GM19372 (cell line): ENCODE measurements around the gene HOXD9.

Experiments
- ATAC-seq: cut with Tn5 transposase; IDR thresholded peaks from one replicate; pipeline ENCODE4 v1.9.1; 2021; ENCODE audit warnings: mild to moderate bottlenecking, low read depth, moderate library complexity; ENCODE audit not compliant: unreplicated experiment

Gene HOXD9

DNA sequence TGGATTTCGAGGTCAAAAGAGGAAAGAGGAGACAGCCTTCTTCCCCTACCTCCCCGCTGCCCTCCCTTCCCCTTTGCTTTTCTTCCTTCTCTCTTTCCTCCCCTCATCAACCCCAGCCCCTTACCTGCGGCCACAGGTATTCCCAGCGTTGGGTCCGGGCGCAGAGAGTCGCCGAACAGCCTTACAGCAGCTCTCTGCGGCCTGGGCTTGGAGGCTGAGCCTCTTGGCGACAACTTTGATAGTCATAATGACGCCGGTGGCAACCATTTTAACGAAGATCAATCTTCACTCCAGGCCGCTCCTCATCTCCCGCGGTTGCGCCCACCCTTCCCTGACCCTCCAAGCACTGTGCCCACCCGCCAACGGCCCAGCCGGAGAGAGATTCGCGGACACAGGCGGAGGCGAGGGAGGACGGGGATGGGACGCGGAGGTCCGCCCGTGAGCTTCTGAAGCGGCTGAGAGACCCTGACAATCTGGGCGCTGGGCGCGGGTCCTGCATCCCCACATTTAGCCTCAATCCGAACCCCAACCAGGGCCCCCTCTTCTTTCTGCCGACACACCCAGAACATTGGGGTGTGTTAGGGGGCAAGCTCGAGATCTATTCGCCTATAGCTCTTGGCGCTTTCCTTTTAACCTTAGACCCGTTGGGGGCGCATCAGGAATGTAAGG, 37.3 kb upstream of the HOXD9 start:
- no peak for ATAC-seq

DNA sequence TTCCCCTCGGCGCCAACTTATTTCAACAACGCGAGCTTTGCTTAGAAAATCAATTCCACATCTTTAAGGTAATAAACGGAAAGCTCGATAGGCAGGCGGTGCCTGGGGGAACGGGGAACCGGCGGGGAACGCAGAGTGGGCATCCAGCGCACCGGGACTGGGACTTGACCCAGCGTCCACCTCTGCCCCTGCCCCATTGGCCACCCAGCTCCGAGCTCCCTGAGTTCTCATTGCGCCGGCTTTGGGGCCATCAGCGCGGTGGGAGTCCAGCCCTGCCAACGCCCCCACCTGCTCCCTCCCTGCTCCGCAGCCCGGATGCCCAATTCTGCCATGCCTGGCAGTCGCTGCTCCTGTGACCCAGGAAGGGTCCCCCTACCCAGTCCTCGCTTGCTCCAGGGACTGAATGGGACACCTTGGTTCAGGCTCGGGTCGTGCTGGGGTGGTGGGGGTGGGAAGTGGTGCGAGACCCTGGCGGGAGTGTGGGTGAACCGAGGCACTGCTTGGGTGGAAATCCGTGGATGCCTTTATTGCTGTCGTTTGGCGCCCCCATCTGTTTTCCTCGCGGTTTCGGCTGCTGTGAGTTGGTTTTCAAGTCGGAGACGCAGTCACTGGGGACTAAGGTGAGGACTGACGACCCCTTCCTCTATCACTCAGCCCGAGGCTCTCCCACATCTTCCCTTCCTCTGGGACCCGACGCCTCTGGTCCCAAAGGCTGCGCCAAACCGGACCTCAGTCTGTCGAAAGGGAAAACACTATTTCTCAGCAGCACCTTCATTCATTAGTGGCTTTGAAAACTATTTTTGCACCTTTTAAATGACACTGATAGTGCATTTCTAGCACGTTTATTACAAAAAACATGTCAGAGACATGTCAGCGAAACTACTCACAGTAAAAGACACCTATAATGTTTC, 36.4 kb upstream of the HOXD9 start:
- no peak for ATAC-seq

DNA sequence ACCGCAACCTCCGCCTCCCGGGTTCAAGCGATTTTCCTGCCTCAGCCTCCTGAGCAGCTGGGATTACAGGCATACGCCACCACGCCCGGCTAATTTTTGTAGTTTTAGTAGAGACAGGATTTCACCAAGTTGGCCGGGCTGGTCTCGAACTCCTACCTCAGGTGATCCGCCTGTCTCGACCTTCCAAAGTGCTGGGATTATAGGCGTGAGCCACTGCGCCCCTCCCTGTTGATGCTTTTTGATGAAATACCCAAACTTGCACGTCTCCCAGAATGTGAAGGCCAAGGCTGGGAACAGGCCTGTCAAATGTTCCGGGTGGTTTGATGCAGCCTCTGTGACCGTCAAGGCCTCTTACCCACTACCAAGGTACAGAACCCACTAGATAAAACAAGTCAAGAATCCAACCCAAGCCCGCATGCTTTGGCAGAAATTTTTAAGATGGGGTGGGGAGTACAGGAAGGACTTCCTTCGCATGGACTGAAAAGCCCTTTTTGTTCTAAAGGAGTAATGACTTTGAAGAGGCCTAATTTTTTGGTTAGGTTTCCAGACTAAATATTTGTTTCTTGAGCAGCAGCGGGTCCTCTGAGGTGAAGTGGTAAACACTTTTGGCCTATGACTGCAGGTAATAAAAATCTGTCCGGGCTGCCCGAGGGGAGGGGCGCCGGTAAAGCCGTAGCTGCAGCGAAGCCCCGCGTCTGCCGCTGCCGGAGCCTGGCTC, 35.0 kb upstream of the HOXD9 start:
- no peak for ATAC-seq

DNA sequence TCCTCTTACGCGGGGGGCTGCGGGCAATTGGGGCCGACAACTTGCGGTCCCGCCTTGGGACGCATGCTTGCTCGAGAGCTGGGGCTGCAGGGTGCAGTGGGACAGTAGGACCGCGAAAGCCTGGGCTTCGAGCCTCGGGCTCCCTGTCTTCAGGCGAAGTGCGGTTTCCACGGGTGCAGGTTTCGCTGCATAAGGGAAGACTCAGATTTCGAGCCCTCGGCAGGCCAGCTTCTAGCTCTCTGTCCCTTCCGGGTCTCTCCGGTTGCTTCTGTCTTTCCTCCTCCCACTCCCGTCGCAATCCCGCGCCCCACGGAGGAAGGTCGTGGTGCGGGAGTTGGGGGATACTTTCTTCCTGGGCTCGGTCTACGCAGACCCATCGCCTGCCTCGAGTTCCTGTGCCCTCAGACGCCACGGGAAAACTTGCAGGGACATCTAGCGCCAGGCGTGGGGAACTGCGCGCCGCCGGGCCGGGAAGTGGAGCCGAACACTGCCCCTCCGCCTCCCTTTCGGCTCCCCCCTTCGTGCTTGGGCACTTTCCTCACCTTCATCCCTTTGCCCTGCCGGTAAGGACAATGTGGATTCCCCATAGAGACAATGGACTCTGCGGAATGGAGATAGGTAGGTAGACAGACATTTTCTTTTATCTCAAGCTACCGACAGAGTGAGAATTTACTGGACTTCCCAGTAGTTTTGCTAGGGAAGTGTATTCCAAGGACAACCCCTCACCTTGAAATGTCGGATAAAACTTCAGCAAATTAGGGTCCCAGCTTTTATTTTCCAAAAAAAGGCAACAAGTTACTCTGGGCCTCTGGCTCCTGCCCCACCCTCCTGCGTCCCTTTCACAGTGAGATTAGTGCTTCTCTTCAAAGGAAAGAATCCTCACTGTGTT, 34.2 kb upstream of the HOXD9 start:
- ATAC-seq, result peak; percentile 61

DNA sequence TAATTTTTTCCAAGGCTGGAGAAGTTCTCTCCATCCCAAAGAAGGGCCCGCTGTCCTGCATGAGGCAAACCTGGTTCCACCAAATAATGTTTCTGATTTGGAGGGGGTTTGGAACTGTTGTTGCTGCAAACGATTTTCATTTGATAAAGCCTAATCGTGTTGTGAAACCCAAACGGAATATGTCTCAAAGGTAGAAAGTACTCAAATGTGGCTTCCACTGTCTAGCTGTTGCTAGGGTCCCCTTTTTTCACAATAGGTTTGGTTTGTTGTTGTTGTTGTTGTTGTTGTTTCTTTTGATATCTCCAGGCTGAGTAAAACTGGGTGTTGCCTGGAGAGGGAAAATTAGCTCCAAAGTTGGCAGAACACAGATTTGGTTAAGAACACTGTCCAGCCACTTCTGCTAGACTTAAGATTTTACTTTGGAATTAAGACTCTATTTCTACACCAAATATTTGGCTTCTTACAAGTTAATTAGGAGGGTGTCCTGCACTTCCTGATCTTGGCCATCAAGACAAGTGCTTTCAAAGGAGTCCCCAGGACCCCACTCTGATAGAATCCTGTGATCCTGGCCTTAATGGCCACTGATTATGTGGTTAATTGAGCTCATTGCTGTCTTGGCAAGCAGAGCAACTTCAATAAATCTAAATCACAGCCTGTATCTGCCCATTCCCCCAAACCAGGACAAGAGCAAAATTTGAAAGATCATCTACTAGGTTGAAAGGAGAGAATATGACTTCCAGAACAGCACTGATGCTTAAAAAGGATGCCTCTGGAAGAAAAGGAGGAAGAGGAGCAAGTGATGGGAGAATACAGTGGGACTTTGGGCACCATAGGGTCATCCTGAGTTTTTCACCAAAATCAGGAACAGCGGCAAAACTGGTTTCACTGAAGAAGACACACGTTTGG, 33.3 kb upstream of the HOXD9 start:
- no peak for ATAC-seq

DNA sequence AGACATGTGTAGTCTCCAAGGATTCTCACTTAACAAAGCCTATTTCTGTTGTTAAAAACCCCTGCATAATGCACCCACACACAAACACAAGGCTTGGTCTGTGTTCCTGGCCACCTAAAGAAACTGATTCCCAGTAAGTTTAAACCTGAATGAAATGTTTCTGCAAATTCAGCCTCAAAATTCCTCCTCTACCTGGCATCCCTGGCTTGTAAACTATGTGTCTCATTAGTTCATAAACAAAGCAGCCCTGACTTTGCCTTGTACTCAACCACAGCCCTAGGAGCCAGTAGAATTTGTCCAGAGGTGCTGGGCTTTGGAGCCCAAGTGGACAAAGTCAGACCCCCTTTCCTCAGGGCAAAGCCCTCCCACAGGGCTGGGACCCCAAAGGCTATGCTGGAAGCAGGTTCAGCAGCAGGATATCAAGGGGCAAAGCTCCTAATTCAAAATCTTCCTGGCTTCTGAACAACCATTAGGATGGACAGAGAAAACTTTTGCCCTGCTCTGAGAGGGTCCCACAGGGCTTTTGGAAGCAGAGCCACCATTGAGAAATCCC, 32.6 kb upstream of the HOXD9 start:
- no peak for ATAC-seq

DNA sequence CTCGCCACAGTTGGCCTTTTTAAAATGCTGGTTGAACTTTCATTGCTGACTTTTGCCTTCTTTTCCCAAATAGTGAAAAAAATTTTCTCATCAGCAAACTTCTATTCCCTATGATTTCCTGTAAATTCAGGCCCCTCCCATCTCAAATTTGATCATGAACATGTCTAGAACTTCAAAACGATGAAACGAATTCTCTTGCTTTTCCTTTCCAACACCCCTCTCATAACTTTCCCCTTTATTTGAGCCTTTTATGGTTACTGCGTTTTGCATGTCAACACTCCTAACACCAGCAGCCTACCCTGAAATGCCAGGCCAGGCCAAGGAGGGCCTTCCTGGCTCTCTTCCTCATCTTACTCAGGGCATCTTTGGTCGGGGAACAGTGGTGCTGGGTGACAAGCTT, 31.7 kb upstream of the HOXD9 start:
- no peak for ATAC-seq

DNA sequence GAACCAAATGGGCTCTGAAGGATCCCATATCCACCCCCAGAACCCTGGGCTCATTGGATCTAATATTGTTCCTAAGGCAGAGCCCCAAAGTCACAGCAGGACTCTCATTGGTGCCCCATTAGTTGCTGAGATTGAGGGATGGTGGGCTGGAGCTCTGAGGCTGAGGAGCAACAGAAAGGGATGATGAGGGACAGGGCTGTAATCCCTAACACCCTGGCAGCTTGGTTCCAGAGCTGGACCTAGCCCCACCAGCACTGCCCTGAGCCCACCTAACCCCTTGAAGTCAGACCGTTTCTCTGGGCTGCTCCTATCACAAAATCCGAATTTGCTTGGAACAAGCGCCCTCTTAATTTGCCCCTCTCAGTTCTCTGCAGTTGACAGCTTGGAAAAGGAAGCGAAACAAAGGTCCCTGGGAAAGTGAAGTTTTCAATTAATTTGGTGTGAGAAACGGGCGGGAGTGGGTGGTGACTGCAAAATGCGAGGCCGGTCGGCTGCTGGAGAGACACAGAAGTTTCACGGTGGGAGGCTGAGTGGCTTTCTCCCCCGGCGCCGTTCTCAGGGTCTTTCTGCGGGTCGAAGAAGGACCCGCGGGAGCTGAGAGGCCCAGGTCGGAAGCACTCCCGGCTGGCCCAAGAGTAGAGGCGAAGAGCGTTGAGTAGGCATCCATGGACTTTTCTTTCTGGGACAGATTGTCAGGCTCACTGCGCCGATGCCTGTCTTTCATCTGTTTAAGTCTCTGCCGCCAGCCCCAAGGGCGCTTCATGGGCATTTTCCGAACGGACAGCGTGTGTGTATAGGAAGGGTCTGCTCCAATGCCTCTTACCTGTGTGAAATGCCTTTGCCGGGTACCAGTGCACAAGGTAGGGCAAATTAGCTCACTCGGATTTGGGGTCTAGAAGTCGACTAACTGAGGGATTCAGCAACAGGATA, 30.9 kb upstream of the HOXD9 start:
- ATAC-seq, result no peak

DNA sequence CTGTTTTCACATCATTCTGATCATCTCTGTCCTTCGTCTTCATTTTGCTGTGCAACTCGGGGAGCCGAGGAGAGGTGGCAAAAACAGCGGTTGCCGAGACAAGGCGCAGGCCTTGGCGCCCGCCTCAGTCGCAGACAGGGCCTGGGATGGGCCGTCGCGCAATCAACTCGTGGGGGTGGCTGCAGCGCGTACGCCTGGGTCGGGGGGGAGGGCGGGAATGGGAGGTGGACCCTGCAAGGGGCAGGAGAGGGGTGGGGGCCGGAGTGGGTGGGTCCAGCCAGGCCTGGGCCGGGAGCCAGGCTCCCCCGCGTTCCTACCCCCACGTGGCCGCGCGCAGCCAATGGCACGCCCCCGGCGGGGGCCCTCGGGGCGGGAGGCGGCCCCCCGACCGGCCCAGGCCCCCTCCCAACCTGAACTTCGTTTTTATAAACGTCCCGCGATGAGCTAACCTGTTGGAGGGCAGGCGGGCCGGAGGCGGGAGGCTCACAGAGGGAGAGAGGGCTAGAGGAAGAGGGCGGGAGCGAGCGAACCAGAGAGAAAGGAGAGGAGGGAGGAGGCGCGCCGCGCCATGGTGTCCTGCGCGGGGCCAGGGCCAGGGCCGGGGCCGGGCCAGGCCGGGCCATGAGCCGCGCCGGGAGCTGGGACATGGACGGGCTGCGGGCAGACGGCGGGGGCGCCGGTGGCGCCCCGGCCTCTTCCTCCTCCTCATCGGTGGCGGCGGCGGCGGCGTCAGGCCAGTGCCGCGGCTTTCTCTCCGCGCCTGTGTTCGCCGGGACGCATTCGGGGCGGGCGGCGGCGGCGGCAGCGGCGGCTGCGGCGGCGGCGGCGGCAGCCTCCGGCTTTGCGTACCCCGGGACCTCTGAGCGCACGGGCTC, 30.0 kb upstream of the HOXD9 start, which contains the start of gene HOXD13:
Gene HOXD13, plus strand, starts transcription at position 452 of the 875 bp plus-strand sequence. Its CDS starts 170 bp downstream, at position 622.
- ATAC-seq, result no peak

DNA sequence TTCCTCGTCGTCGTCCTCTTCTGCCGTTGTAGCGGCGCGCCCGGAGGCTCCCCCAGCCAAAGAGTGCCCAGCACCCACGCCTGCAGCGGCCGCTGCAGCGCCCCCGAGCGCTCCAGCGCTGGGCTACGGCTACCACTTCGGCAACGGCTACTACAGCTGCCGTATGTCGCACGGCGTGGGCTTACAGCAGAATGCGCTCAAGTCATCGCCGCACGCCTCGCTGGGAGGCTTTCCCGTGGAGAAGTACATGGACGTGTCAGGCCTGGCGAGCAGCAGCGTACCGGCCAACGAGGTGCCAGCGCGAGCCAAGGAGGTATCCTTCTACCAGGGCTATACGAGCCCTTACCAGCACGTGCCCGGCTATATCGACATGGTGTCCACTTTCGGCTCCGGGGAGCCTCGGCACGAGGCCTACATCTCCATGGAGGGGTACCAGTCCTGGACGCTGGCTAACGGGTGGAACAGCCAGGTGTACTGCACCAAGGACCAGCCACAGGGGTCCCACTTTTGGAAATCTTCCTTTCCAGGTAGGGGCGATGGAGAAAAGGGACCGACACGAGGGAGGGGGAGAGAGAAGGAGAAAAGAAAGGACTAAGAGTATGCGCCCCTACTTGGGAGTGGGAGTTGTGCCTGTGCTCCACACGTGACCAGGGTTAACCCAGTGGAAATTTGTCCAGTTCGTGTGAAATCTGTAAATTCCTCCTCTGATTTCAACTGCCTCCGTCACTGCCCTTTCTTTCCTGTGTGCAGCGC, 29.2 kb upstream of the HOXD9 start:
- ATAC-seq, result no peak

DNA sequence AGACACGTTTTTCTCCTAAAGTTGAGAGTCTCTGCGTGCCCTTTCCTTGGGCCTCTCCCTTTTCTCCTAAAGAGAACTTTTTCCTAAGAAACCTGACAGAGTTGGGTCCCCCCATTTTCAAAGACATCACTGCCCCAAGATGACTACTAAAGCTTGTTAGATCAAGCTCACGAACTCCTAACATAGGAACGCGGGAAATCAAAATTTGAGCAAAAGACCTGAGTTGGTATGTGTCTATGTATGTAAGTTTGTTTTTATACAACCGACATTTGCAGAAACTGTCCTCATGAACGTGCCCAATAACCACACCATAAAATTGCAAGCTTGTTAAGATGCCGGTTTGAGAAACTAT, 28.6 kb upstream of the HOXD9 start:
- ATAC-seq, result no peak

DNA sequence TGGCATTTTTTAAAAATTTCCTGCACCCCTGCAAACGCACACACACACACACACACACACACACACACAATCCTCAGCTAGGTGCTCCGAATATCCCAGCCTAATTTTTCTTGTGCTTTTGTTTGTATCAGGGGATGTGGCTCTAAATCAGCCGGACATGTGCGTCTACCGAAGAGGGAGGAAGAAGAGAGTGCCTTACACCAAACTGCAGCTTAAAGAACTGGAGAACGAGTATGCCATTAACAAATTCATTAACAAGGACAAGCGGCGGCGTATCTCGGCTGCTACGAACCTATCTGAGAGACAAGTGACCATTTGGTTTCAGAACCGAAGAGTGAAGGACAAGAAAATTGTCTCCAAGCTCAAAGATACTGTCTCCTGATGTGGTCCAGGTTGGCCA, 28.2 kb upstream of the HOXD9 start:
- ATAC-seq, result no peak

DNA sequence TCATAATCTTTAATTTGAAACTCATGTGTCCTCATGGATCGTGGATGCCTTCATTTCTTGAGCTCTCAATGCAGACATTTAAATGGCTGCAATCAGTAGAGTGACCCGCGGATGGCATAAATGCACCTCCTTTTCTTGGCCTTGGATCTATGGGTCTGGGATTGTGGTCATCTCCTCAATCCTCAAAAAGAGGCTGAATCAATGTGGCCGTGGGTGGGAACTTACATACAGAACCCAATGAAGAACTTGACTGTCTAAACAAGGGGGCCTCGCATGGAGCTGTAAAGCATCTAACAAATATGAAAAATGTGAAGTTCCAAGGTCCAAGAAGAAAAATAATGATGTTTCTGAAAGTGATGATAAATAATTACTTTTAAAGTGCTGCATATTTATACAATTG, 27.1 kb upstream of the HOXD9 start:
- no peak for ATAC-seq

DNA sequence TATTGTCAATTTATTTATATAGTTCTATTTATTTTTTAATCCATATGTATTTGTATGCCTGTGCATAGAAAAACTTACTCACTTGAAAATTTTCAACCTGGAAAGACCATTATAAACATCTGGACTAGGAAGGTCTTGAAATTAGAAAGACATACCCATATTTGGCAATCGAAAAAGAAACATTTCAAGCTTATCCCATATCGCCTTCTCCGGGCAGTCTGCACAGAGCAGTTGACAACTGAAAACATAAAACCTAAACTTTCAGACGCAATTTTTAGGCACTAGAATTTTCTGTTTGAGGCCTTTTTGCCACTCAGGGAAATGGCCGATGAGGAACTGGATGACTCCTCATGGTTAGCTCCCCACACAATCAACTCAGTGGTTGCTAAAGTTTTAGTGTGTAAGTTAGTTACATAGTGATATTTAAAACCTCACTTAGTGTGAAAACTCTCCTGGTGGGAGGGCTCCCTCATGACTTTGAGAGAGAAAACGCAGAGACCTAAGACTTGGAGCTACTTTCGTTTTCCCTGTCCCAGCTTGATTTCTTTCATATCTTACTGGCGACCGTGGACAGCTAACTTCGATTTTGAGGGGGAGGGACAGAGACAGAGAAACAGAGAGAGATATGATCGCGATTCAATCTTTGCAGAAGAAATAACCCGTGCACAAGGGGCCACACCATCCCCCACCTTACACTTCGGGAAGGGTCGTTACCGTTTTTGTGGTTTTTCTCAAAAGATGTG, 26.1 kb upstream of the HOXD9 start:
- no peak for ATAC-seq

DNA sequence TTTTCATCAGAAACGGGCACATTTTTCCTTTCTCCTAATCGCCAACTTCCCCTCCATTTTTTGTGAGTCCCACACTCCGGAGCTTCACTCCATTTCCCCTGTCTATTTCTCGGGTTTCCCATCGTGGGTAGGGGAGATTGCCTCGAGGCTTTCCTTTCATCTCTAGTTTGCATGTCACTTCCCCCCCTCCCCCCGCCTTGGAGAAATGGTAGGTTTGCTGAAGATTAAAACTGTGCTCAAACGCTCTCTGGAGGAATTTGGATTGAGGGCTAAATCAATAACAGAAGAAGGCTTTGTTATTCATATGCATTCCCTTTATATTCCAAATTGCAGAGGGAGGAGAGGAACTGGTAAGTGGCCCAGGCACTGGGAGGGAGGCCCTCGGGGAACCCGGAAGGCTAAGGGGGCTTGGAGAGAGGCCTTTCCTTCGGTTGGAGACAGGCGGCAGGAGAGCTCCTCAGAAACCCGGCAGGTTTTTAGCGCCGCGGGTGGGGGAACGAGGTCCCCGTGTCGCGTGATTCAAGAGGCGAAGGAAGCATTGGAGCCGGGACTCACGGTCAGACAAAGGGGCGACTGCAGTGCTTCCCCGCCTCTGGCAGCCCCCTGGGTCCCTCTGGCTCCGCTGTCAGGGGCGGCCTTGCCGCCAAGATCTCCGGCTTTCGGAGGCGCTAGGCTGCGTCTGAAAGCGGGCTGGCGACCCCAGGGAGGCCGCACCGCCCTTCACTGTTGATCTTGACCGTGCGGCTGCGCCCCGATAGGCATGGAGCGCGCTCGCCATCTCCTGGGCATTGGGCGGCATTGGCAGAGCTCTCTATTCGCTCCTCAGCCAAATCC, 25.3 kb upstream of the HOXD9 start:
- peak; percentile 87 for ATAC-seq
